ENCODE data around the gene C1orf159.
A peak's percentile ranks its signal among the peaks of the same experiment; 100 is the strongest.

C1orf159 gene

GRCh38 chr1:1157426-1157913 lies 41.6 kb upstream of the C1orf159 start:
- Histone ChIP-seq H3K23ac (ENCODE audit: low read length) (peak overlapping the region; percentile 66), H3K27ac (ENCODE audit: low read depth, low read length) (peak overlapping the region; percentile 77), H3K27me3 (ENCODE audit: insufficient read depth, low read length, poor library complexity) (no peaks in the 10 kb centered on the region), H3K18ac (ENCODE audit: low read length) (peak overlapping the region; percentile 92), H2BK120ac (ENCODE audit: low read depth, low read length) (peak overlapping the region; percentile 3), H3K79me1 (ENCODE audit: low read length) (no peaks in the 10 kb centered on the region), H3K36me3 (ENCODE audit: control insufficient read depth, insufficient read depth, low read length) (no peaks in the 10 kb centered on the region), H3K4me1 (ENCODE audit: control insufficient read depth, low read depth, low read length) (peaks cover 2% of the 10 kb centered on the region), H4K5ac (ENCODE audit: low read length) (no peak overlapping the region), H2BK15ac (replicated peaks; ENCODE audit: low read depth) (no peak overlapping the region), H3K4me3 (ENCODE audit: low read length) (peak overlapping the region; percentile 28), H2AK5ac (ENCODE audit: low read length) (no peak overlapping the region), H2BK5ac (ENCODE audit: low read length) (peak overlapping the region; percentile 63), H3K4me2 (ENCODE audit: low read length) (peak overlapping the region; percentile 91), H3K4ac (ENCODE audit: low read depth, low read length) (peak overlapping the region; percentile 76), H3K56ac (ENCODE audit: low read length) (peak overlapping the region; percentile 94), H4K8ac (ENCODE audit: low read depth, low read length) (peak overlapping the region; percentile 91), H3K9ac (ENCODE audit: low read length) (peak overlapping the region; percentile 90), H3K79me2 (ENCODE audit: control insufficient read depth, insufficient read depth, low read length) (no peaks in the 10 kb centered on the region)
- DNase-seq: peak; percentile 81
- WGBS (ENCODE audit: extremely low coverage, insufficient coverage, low lambda C conversion rate): no CpG with 5 or more reads among the region's 29 CpGs

GRCh38 chr1:1157033-1157365 lies 41.1 kb upstream of the C1orf159 start:
- Histone ChIP-seq H2AK5ac (ENCODE audit: low read length) (no peak overlapping the region), H3K23ac (ENCODE audit: low read length) (no peak overlapping the region), H4K8ac (ENCODE audit: low read depth, low read length) (no peak overlapping the region), H3K27ac (ENCODE audit: low read depth, low read length) (no peak overlapping the region), H3K79me2 (ENCODE audit: control insufficient read depth, insufficient read depth, low read length) (no peaks in the 10 kb centered on the region), H3K79me1 (ENCODE audit: low read length) (no peaks in the 10 kb centered on the region), H2BK120ac (ENCODE audit: low read depth, low read length) (no peak overlapping the region), H3K27me3 (ENCODE audit: insufficient read depth, low read length, poor library complexity) (no peaks in the 10 kb centered on the region), H3K4me2 (ENCODE audit: low read length) (no peak overlapping the region), H3K4ac (ENCODE audit: low read depth, low read length) (no peak overlapping the region), H3K18ac (ENCODE audit: low read length) (no peak overlapping the region), H3K4me1 (ENCODE audit: control insufficient read depth, low read depth, low read length) (peaks cover 2% of the 10 kb centered on the region), H3K9ac (ENCODE audit: low read length) (no peak overlapping the region), H3K4me3 (ENCODE audit: low read length) (no peak overlapping the region), H4K5ac (ENCODE audit: low read length) (no peak overlapping the region), H3K36me3 (ENCODE audit: control insufficient read depth, insufficient read depth, low read length) (no peaks in the 10 kb centered on the region), H3K56ac (ENCODE audit: low read length) (no peak overlapping the region), H2BK15ac (replicated peaks; ENCODE audit: low read depth) (no peak overlapping the region), H2BK5ac (ENCODE audit: low read length) (no peak overlapping the region)
- DNase-seq: no peak
- no CpG with 5 or more reads among the region's 9 CpGs for WGBS (ENCODE audit: extremely low coverage, insufficient coverage, low lambda C conversion rate)

DNA sequence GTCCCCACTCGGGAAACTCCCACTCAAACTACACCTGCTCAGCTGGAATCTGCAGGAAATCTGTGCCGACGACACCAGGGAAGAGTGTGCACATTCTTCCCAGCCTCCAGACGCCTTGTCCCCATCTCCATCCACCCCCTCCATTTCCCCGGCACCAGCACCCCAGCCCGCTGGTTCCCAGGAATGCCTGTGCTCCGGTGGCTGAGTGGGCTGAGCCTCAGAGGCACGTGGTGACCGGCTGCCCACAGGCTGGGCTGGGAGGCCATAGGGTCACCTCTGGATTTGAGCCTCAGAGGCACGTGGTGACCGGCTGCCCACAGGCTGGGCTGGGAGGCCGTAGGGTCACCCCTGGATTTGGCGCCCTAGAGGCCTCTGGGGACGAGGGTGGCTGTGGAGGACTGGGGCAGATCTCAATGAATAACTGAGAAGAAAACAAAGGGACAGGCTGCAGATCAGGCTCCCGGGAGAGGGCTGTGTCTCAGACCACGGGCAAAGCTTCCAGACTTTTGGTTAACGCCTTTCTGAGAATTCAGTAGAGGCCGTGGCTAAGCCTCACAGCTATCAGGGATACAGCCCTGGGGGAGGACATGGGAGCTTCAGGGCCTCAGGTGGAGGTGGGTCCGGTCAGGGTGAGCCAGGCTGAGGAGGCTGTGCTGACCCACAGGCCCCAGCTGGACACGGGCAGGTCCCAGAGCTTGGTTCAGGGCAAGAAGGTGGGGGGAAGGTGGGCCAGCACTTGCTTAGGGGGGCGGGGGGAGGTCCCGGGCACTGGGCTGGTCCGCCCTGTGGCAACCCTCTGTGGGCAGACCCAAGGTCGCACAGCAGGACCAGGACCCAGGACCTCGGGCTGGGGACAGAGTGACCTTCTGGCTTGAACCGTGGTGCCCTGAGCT lies 40.5 kb upstream of the C1orf159 start:
- no peak overlapping the region for H3K4ac ChIP-seq (ENCODE audit: low read depth, low read length)
- no peak overlapping the region for H3K27ac ChIP-seq (ENCODE audit: low read depth, low read length)
- no peak overlapping the region for H3K9ac ChIP-seq (ENCODE audit: low read length)
- no peak overlapping the region for H4K8ac ChIP-seq (ENCODE audit: low read depth, low read length)
- WGBS (ENCODE audit: extremely low coverage, insufficient coverage, low lambda C conversion rate): no CpG with 5 or more reads among the region's 26 CpGs
- no peak overlapping the region for H4K5ac ChIP-seq (ENCODE audit: low read length)
- H2AK5ac ChIP-seq (ENCODE audit: low read length): no peak overlapping the region
- no peak overlapping the region for H2BK5ac ChIP-seq (ENCODE audit: low read length)
- H3K56ac ChIP-seq (ENCODE audit: low read length): no peak overlapping the region
- no peaks in the 10 kb centered on the region for H3K27me3 ChIP-seq (ENCODE audit: insufficient read depth, low read length, poor library complexity)
- no peak overlapping the region for H3K4me2 ChIP-seq (ENCODE audit: low read length)
- peaks cover 2% of the 10 kb centered on the region for H3K4me1 ChIP-seq (ENCODE audit: control insufficient read depth, low read depth, low read length)
- H3K18ac ChIP-seq (ENCODE audit: low read length): no peak overlapping the region
- H3K79me2 ChIP-seq (ENCODE audit: control insufficient read depth, insufficient read depth, low read length): no peaks in the 10 kb centered on the region
- H3K36me3 ChIP-seq (ENCODE audit: control insufficient read depth, insufficient read depth, low read length): no peaks in the 10 kb centered on the region
- DNase-seq: no peak
- H3K23ac ChIP-seq (ENCODE audit: low read length): no peak overlapping the region
- no peak overlapping the region for H3K4me3 ChIP-seq (ENCODE audit: low read length)
- H3K79me1 ChIP-seq (ENCODE audit: low read length): no peaks in the 10 kb centered on the region
- H2BK15ac ChIP-seq (replicated peaks; ENCODE audit: low read depth): no peak overlapping the region
- no peak overlapping the region for H2BK120ac ChIP-seq (ENCODE audit: low read depth, low read length)

GRCh38 chr1:1155258-1155657 lies 39.4 kb upstream of the C1orf159 start:
- no CpG with 5 or more reads among the region's 10 CpGs for WGBS (ENCODE audit: extremely low coverage, insufficient coverage, low lambda C conversion rate)
- no peak overlapping the region for H2BK5ac ChIP-seq (ENCODE audit: low read length)
- no peak overlapping the region for H3K18ac ChIP-seq (ENCODE audit: low read length)
- H3K79me1 ChIP-seq (ENCODE audit: low read length): no peaks in the 10 kb centered on the region
- no peak overlapping the region for H3K27ac ChIP-seq (ENCODE audit: low read depth, low read length)
- H3K9ac ChIP-seq (ENCODE audit: low read length): no peak overlapping the region
- H4K8ac ChIP-seq (ENCODE audit: low read depth, low read length): no peak overlapping the region
- H3K36me3 ChIP-seq (ENCODE audit: control insufficient read depth, insufficient read depth, low read length): no peaks in the 10 kb centered on the region
- H3K4me2 ChIP-seq (ENCODE audit: low read length): no peak overlapping the region
- no peak overlapping the region for H3K4me3 ChIP-seq (ENCODE audit: low read length)
- H3K56ac ChIP-seq (ENCODE audit: low read length): no peak overlapping the region
- H4K5ac ChIP-seq (ENCODE audit: low read length): no peak overlapping the region
- H2BK15ac ChIP-seq (replicated peaks; ENCODE audit: low read depth): no peak overlapping the region
- H3K4ac ChIP-seq (ENCODE audit: low read depth, low read length): no peak overlapping the region
- no peak overlapping the region for H2BK120ac ChIP-seq (ENCODE audit: low read depth, low read length)
- no peaks in the 10 kb centered on the region for H3K79me2 ChIP-seq (ENCODE audit: control insufficient read depth, insufficient read depth, low read length)
- H3K4me1 ChIP-seq (ENCODE audit: control insufficient read depth, low read depth, low read length): peaks cover 2% of the 10 kb centered on the region
- H3K23ac ChIP-seq (ENCODE audit: low read length): no peak overlapping the region
- no peaks in the 10 kb centered on the region for H3K27me3 ChIP-seq (ENCODE audit: insufficient read depth, low read length, poor library complexity)
- no peak for DNase-seq
- H2AK5ac ChIP-seq (ENCODE audit: low read length): no peak overlapping the region

- H3K4me2 ChIP-seq (ENCODE audit: low read length): no peak overlapping the region
- no peak overlapping the region for H4K5ac ChIP-seq (ENCODE audit: low read length)
- H2BK15ac ChIP-seq (replicated peaks; ENCODE audit: low read depth): no peak overlapping the region
- H3K23ac ChIP-seq (ENCODE audit: low read length): no peak overlapping the region
- H4K8ac ChIP-seq (ENCODE audit: low read depth, low read length): no peak overlapping the region
- no peak overlapping the region for H2AK5ac ChIP-seq (ENCODE audit: low read length)
- H3K4me1 ChIP-seq (ENCODE audit: control insufficient read depth, low read depth, low read length): peaks cover 2% of the 10 kb centered on the region
- no peak overlapping the region for H3K56ac ChIP-seq (ENCODE audit: low read length)
- no peak overlapping the region for H3K9ac ChIP-seq (ENCODE audit: low read length)
- no CpG with 5 or more reads among the region's 4 CpGs for WGBS (ENCODE audit: extremely low coverage, insufficient coverage, low lambda C conversion rate)
- DNase-seq: no peak
- H2BK120ac ChIP-seq (ENCODE audit: low read depth, low read length): no peak overlapping the region
- H2BK5ac ChIP-seq (ENCODE audit: low read length): no peak overlapping the region
- H3K79me2 ChIP-seq (ENCODE audit: control insufficient read depth, insufficient read depth, low read length): no peaks in the 10 kb centered on the region
- no peak overlapping the region for H3K27ac ChIP-seq (ENCODE audit: low read depth, low read length)
- no peaks in the 10 kb centered on the region for H3K79me1 ChIP-seq (ENCODE audit: low read length)
- H3K4me3 ChIP-seq (ENCODE audit: low read length): no peak overlapping the region
- no peak overlapping the region for H3K4ac ChIP-seq (ENCODE audit: low read depth, low read length)
- no peak overlapping the region for H3K18ac ChIP-seq (ENCODE audit: low read length)
- H3K36me3 ChIP-seq (ENCODE audit: control insufficient read depth, insufficient read depth, low read length): no peaks in the 10 kb centered on the region
- H3K27me3 ChIP-seq (ENCODE audit: insufficient read depth, low read length, poor library complexity): no peaks in the 10 kb centered on the region
Measured at GRCh38 chr1:1153874-1154273, 38.0 kb upstream of the C1orf159 start.
